ENCODE measurements around the gene CPXM2. TPM values are rescaled to one million over a fixed set of nuclear protein-coding genes. Genes with fewer than 3 reads are reported as not detected.

The CPXM2 gene
- total and polyA plus RNA-seq, 2 experiments from 2014 or later, result 3.7 to 4.9 TPM

DNA sequence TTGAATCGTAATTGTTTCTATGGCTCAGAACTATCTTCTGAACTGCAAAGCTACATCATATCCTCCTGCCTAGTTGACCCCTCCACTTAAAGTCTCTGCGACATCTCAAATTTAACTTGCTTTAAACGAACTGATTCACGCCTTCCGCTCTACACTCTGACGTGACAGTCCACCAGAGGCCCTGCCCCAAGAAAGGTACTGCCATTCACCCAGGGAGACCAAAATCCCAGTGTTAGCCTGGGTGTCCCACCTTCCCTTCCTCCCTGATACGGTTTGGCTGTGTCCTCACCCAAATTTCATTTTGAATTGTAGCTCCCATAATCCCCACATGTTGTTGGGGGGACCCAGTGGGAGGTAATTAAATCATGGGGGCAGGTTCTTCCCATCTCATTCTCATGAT is 90.8 kb downstream of the CPXM2 start:
- Histone ChIP-seq H3K4me2 (no peak overlapping the region), H3K4me3 (no peak overlapping the region), H3K36me3 (replicated peaks; ENCODE audit: insufficient read depth, low read depth) (no peaks in the 10 kb centered on the region), H3K27ac (no peak overlapping the region), H3K27me3 (peaks cover 5% of the 10 kb centered on the region), H3K4me1 (ENCODE audit: insufficient read depth) (no peaks in the 10 kb centered on the region), H3K9me3 (ENCODE audit: low read depth) (no peaks in the 10 kb centered on the region), H2AFZ (no peak overlapping the region), H3K9me2 (replicated peaks; ENCODE audit: insufficient read depth) (no peaks in the 10 kb centered on the region), H3K79me2 (no peaks in the 10 kb centered on the region), H4K20me1 (ENCODE audit: insufficient read depth, poor library complexity, severe bottlenecking) (no peaks in the 10 kb centered on the region)
- TF ChIP-seq EZH2 (IDR thresholded peaks at IDR 0.05; ENCODE audit: borderline replicate concordance) (no peak), EZH2phosphoT487 (IDR thresholded peaks at IDR 0.05; ENCODE audit: low read depth, severe bottlenecking, unreplicated experiment) (no peak)
- TF ChIP-seq, protein P1, sequence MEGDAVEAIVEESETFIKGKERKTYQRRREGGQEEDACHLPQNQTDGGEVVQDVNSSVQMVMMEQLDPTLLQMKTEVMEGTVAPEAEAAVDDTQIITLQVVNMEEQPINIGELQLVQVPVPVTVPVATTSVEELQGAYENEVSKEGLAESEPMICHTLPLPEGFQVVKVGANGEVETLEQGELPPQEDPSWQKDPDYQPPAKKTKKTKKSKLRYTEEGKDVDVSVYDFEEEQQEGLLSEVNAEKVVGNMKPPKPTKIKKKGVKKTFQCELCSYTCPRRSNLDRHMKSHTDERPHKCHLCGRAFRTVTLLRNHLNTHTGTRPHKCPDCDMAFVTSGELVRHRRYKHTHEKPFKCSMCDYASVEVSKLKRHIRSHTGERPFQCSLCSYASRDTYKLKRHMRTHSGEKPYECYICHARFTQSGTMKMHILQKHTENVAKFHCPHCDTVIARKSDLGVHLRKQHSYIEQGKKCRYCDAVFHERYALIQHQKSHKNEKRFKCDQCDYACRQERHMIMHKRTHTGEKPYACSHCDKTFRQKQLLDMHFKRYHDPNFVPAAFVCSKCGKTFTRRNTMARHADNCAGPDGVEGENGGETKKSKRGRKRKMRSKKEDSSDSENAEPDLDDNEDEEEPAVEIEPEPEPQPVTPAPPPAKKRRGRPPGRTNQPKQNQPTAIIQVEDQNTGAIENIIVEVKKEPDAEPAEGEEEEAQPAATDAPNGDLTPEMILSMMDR (IDR thresholded peaks at IDR 0.05; ENCODE audit: poor library complexity), result no peak
- 84% methylated on average over 7 of the region's 7 CpGs for WGBS (ENCODE audit: low lambda C conversion rate, missing lambda C conversion rate)
- no peak for DNase-seq (ENCODE audit: low spot score)

DNA sequence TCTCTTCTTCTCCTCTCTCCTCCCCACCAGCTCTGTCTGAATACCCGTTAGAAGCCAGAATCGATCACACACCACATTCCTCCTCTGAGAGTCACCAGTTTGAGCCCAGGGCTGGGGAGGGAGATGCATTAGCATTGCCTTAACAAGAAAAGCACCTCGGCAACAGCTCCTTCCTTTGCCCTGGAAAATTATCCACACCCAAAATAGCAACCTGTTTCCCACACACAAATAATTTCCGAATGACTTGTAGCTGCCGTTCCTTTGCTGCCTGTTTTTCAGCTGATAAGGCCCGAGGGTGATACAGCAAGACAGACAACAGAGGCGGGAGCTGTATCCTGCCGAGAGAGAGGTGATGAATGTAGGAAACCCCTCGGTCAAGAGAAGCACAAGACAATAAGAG is 91.3 kb downstream of the CPXM2 start:
- H3K4me1 ChIP-seq (ENCODE audit: insufficient read depth), result no peaks in the 10 kb centered on the region
- no peaks in the 10 kb centered on the region for H3K9me3 ChIP-seq (ENCODE audit: low read depth)
- H3K4me2 ChIP-seq, result no peak overlapping the region
- H3K27me3 ChIP-seq, result peaks cover 5% of the 10 kb centered on the region
- no peaks in the 10 kb centered on the region for H4K20me1 ChIP-seq (ENCODE audit: insufficient read depth, poor library complexity, severe bottlenecking)
- no peak for DNase-seq (ENCODE audit: low spot score)
- H2AFZ ChIP-seq, result no peak overlapping the region
- H3K9me2 ChIP-seq (replicated peaks; ENCODE audit: insufficient read depth), result no peaks in the 10 kb centered on the region
- H3K79me2 ChIP-seq, result no peaks in the 10 kb centered on the region
- no peaks in the 10 kb centered on the region for H3K36me3 ChIP-seq (replicated peaks; ENCODE audit: insufficient read depth, low read depth)
- no peak for TF ChIP-seq EZH2phosphoT487 (IDR thresholded peaks at IDR 0.05; ENCODE audit: low read depth, severe bottlenecking, unreplicated experiment)
- TF ChIP-seq, protein P1 (IDR thresholded peaks at IDR 0.05; ENCODE audit: poor library complexity), result no peak
- WGBS (ENCODE audit: low lambda C conversion rate, missing lambda C conversion rate), result 26% methylated on average over 9 of the region's 9 CpGs
- H3K27ac ChIP-seq, result no peak overlapping the region
- no peak overlapping the region for H3K4me3 ChIP-seq

DNA sequence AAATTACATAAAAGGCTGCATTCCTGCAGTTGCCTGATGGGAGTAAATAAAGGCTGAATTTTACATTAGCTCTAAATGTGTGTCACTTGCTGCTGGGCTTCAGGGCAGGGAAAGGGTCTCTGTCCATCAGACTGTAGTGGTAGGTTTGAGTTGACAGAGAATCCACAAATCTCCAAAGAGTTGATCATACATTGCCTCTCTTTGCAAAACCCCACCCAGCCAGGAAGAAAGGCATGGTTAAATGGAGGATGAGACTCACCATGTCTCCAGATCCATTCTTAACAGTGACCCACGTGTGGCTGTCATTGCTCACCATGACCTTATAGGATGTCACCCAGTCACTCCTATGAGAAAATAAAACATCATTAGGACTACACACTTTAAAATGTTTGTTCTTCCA is 92.8 kb downstream of the CPXM2 start:
- Histone ChIP-seq H3K9me2 (replicated peaks; ENCODE audit: insufficient read depth) (no peaks in the 10 kb centered on the region), H2AFZ (no peak overlapping the region), H3K79me2 (no peaks in the 10 kb centered on the region), H3K4me2 (no peak overlapping the region), H3K4me1 (ENCODE audit: insufficient read depth) (no peaks in the 10 kb centered on the region), H3K27ac (no peak overlapping the region), H3K27me3 (no peaks in the 10 kb centered on the region), H3K36me3 (replicated peaks; ENCODE audit: insufficient read depth, low read depth) (no peaks in the 10 kb centered on the region), H3K4me3 (no peak overlapping the region), H3K9me3 (ENCODE audit: low read depth) (no peaks in the 10 kb centered on the region), H4K20me1 (ENCODE audit: insufficient read depth, poor library complexity, severe bottlenecking) (no peaks in the 10 kb centered on the region)
- 78% methylated on average over 1 of the region's 1 CpG for WGBS (ENCODE audit: low lambda C conversion rate, missing lambda C conversion rate)
- TF ChIP-seq EZH2phosphoT487 (IDR thresholded peaks at IDR 0.05; ENCODE audit: low read depth, severe bottlenecking, unreplicated experiment), result no peak
- TF ChIP-seq EZH2 (IDR thresholded peaks at IDR 0.05; ENCODE audit: borderline replicate concordance), result no peak
- DNase-seq (ENCODE audit: low spot score), result no peak

DNA sequence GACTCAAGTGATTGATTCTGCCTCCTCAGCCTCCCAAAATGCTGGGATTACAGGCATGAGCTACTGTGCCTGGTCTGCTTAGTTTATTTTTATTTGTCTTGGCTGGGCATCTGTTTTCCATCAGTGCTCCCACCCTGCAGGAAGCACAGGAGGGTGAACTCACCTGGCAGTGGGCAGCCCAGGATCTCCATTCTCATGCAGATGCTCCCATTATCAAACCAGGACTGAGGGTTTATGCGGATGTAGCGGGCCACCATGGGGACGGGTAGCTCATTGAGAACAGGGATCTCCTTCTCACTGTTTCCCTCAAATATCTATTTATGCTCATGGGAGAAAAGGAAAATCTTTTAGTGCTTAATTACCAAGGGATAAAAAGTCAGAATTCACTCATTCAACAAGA is 93.8 kb downstream of the CPXM2 start:
- Histone ChIP-seq H3K36me3 (replicated peaks; ENCODE audit: insufficient read depth, low read depth) (no peaks in the 10 kb centered on the region), H3K79me2 (no peaks in the 10 kb centered on the region), H3K4me2 (no peak overlapping the region), H3K4me1 (ENCODE audit: insufficient read depth) (no peaks in the 10 kb centered on the region), H3K9me3 (ENCODE audit: low read depth) (no peaks in the 10 kb centered on the region), H3K4me3 (no peak overlapping the region), H4K20me1 (ENCODE audit: insufficient read depth, poor library complexity, severe bottlenecking) (no peaks in the 10 kb centered on the region), H2AFZ (no peak overlapping the region), H3K9me2 (replicated peaks; ENCODE audit: insufficient read depth) (no peaks in the 10 kb centered on the region), H3K27ac (no peak overlapping the region), H3K27me3 (no peaks in the 10 kb centered on the region)
- 82% methylated on average over 3 of the region's 3 CpGs for WGBS (ENCODE audit: low lambda C conversion rate, missing lambda C conversion rate)
- TF ChIP-seq EZH2phosphoT487 (IDR thresholded peaks at IDR 0.05; ENCODE audit: low read depth, severe bottlenecking, unreplicated experiment) (no peak), EZH2 (IDR thresholded peaks at IDR 0.05; ENCODE audit: borderline replicate concordance) (no peak)
- TF ChIP-seq, protein P1 (IDR thresholded peaks at IDR 0.05; ENCODE audit: poor library complexity), result no peak
- DNase-seq (ENCODE audit: low spot score), result no peak
